Measurements from ENCODE around the gene TRAM2. TPM values are rescaled to one million over a fixed set of nuclear protein-coding genes. Genes with fewer than 3 reads are reported as not detected.

TRAM2 gene
- total and polyA plus RNA-seq, 9 of the 15 experiments (the other 6 are each of a cell fraction or from before 2014, with no cell fraction given): 2.6 to 13.3 (median 8.9) TPM

DNA sequence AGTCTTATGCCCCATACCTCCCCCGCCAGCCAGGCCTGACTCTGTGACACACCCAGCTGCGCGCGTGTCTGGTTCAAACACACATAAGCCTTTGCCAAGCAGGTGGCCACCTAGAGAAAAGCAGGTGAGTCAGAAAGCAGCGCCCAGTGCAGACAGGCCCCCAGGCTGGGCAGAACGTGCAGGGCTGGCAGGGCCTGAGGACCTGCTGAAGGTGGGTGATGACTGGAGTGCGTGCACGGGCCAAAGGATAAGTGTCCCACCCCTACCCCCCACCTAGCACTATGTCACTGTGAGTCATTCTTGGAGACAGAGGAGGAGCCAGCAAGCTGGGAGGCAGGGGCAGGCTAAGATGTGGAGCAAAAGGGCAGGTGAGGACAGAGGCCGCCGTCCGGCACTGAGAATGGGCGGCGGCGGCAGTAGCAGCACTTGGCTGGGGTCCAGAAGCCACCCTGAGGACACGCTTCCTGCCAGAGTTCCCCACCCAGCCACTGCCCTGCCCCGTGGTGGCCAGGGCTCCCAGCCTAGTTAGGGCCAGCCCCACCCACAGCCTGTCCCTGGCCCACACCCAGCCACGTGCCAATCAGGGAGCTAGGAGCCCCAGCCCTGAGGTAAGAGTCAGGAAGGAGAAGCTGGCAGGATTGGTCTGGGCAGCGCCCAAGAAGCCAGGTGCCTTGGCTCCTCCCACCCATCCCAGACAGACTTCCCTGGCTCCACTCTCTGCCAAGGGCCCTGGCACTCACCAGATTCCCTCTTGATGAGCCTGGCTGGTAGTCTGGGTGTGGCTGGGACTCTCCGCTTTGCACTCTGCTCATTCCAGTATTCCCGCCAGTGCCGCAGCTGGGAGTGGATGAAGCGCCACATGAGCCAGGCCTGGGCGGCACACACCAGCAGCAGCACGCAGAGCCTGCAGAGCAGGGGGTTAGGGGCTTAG is 72.7 kb downstream of the TRAM2 start (continued):
- TF ChIP-seq, protein P1, sequence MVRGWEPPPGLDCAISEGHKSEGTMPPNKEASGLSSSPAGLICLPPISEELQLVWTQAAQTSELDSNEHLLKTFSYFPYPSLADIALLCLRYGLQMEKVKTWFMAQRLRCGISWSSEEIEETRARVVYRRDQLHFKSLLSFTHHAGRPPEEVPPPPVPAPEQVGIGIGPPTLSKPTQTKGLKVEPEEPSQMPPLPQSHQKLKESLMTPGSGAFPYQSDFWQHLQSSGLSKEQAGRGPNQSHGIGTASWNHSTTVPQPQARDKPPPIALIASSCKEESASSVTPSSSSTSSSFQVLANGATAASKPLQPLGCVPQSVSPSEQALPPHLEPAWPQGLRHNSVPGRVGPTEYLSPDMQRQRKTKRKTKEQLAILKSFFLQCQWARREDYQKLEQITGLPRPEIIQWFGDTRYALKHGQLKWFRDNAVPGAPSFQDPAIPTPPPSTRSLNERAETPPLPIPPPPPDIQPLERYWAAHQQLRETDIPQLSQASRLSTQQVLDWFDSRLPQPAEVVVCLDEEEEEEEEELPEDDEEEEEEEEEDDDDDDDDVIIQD (CRISPR knock-in tag; IDR thresholded peaks at IDR 0.05): no peak; the same call in 1 of the 2 replicates
- TF ChIP-seq ZNF146 (CRISPR knock-in tag; IDR thresholded peaks at IDR 0.05; ENCODE audit: unreplicated experiment) (no peak), NUFIP1 (IDR thresholded peaks at IDR 0.05; ENCODE audit: partially characterized antibody) (no peak), SMC3 (conservative IDR thresholded peaks at IDR 0.05; ENCODE audit: insufficient read depth, low read depth, low read length) (no peak), SREBF2 (CRISPR knock-in tag; IDR thresholded peaks at IDR 0.05) (no peak), L3MBTL2 (IDR thresholded peaks at IDR 0.05) (peak; percentile 63; the same call in 1 of the 2 replicates), CHD4 (IDR thresholded peaks at IDR 0.05; ENCODE audit: insufficient read depth, insufficient replicate concordance, low read depth, low read length, poor library complexity, severe bottlenecking) (no peak), MYBL2 (IDR thresholded peaks at IDR 0.05; ENCODE audit: low read depth) (no peak), MYBL2 (CRISPR knock-in tag; IDR thresholded peaks at IDR 0.05; ENCODE audit: borderline replicate concordance) (no peak), ZNF445 (CRISPR knock-in tag; IDR thresholded peaks at IDR 0.05; ENCODE audit: low read depth) (no peak), ILF3 (IDR thresholded peaks at IDR 0.05; ENCODE audit: borderline replicate concordance) (no peak), SAP30 (IDR thresholded peaks at IDR 0.05; ENCODE audit: borderline replicate concordance, insufficient read depth, low read depth, low read length, poor library complexity, severe bottlenecking) (no peak), SIN3B (IDR thresholded peaks at IDR 0.05; ENCODE audit: low read depth) (no peak), TAL1 (IDR thresholded peaks at IDR 0.05) (no peak), ZNF133 (CRISPR knock-in tag; IDR thresholded peaks at IDR 0.05) (no peak)
- TF ChIP-seq, protein P2, sequence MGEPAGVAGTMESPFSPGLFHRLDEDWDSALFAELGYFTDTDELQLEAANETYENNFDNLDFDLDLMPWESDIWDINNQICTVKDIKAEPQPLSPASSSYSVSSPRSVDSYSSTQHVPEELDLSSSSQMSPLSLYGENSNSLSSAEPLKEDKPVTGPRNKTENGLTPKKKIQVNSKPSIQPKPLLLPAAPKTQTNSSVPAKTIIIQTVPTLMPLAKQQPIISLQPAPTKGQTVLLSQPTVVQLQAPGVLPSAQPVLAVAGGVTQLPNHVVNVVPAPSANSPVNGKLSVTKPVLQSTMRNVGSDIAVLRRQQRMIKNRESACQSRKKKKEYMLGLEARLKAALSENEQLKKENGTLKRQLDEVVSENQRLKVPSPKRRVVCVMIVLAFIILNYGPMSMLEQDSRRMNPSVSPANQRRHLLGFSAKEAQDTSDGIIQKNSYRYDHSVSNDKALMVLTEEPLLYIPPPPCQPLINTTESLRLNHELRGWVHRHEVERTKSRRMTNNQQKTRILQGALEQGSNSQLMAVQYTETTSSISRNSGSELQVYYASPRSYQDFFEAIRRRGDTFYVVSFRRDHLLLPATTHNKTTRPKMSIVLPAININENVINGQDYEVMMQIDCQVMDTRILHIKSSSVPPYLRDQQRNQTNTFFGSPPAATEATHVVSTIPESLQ (CRISPR knock-in tag; IDR thresholded peaks at IDR 0.05): no peak
- TF ChIP-seq, protein P3, sequence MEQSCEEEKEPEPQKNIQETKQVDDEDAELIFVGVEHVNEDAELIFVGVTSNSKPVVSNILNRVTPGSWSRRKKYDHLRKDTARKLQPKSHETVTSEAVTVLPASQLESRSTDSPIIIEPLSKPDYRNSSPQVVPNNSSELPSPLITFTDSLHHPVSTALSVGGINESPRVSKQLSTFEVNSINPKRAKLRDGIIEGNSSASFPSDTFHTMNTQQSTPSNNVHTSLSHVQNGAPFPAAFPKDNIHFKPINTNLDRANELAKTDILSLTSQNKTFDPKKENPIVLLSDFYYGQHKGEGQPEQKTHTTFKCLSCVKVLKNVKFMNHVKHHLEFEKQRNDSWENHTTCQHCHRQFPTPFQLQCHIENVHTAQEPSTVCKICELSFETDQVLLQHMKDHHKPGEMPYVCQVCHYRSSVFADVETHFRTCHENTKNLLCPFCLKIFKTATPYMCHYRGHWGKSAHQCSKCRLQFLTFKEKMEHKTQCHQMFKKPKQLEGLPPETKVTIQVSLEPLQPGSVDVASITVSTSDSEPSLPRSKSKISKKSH (CRISPR knock-in tag; IDR thresholded peaks at IDR 0.05): no peak
- TF ChIP-seq, protein P4, sequence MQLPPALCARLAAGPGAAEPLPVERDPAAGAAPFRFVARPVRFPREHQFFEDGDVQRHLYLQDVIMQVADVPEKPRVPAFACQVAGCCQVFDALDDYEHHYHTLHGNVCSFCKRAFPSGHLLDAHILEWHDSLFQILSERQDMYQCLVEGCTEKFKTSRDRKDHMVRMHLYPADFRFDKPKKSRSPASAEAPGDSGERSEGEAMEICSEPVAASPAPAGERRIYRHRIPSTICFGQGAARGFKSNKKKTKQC (CRISPR knock-in tag; IDR thresholded peaks at IDR 0.05): no peak
- TF ChIP-seq, protein P5, sequence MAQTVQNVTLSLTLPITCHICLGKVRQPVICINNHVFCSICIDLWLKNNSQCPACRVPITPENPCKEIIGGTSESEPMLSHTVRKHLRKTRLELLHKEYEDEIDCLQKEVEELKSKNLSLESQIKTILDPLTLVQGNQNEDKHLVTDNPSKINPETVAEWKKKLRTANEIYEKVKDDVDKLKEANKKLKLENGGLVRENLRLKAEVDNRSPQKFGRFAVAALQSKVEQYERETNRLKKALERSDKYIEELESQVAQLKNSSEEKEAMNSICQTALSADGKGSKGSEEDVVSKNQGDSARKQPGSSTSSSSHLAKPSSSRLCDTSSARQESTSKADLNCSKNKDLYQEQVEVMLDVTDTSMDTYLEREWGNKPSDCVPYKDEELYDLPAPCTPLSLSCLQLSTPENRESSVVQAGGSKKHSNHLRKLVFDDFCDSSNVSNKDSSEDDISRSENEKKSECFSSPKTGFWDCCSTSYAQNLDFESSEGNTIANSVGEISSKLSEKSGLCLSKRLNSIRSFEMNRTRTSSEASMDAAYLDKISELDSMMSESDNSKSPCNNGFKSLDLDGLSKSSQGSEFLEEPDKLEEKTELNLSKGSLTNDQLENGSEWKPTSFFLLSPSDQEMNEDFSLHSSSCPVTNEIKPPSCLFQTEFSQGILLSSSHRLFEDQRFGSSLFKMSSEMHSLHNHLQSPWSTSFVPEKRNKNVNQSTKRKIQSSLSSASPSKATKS (CRISPR knock-in tag; IDR thresholded peaks at IDR 0.05): no peak
